ENCODE results near the gene AATK. TPM values are rescaled to one million over a fixed set of nuclear protein-coding genes. Genes with fewer than 3 reads are reported as not detected.

AATK gene
- total and polyA plus RNA-seq, 2 of the 13 experiments (the other 11 are each of a cell fraction or from before 2014, with no cell fraction given) = 2.9 to 8.4 TPM

DNA sequence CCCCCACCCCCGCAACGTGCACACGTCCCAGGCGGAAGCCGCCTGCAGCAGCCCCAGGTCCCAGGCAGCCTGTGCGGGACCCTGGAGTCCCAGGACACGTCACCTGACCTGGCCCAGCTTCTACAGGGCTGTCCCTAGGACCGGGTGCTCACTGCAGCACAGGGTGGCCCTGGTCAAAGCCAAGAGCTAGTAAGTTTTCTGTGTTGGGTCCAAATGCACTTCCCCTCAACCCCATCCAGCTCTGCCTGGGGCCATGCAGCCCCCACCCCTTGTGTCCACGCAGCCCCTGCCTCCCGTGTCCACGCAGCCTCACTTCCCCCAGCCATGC is 22.9 kb downstream of the AATK start:
- ATAC-seq (peak; percentile 72), FAIRE-seq (no peak), DNase-seq (ENCODE audit: low spot score) (no peak)
- Histone ChIP-seq H3K27me3 (ENCODE audit: control insufficient read depth in 1 of 2, insufficient read depth in 2 of 2, low read length in 2 of 2) (no peaks in the 10 kb centered on the region), H4K20me1 (ENCODE audit: insufficient read depth, low read length) (no peaks in the 10 kb centered on the region), H2AFZ (ENCODE audit: low read length) (no peak overlapping the region), H3K9me3 (ENCODE audit: low read length) (no peaks in the 10 kb centered on the region), H3K4me1 (ENCODE audit: insufficient read depth, low read length) (peaks cover 31% of the 10 kb centered on the region), H3K4me3 (replicated peaks in 1 of 3; ENCODE audit: insufficient read depth in 1 of 3, low read depth in 2 of 3, low read length in 3 of 3) (peak overlapping the region in 2 of 3 experiments; percentile 3 to 51; a peak in 2 of 6 replicates), H3K9ac (ENCODE audit: insufficient read depth, low read depth, low read length) (peak overlapping the region; percentile 34), H3K27ac (ENCODE audit: extremely low read length, insufficient read depth, low read length) (no peak overlapping the region), H3K4me2 (ENCODE audit: low read depth, low read length) (peak overlapping the region; percentile 68), H3K36me3 (replicated peaks in 1 of 2; ENCODE audit: control insufficient read depth in 1 of 2, insufficient read depth in 2 of 2, low read length in 2 of 2) (no peaks in the 10 kb centered on the region), H3K79me2 (ENCODE audit: insufficient read depth, low read length) (no peaks in the 10 kb centered on the region)
- BruUV-seq (replicated peaks) = no TSS peak
- CTCF ChIA-PET (ENCODE audit: low intra/inter-chr PET ratio, low total read pairs) = interaction anchor here (1.1 to 2.8 kb wide), 4 partner anchors 9 to 99 kb away, joined by 3 to 28 read pairs (median 16); no protein-coding TSS in a partner anchor
- intact Hi-C loops (cut with micrococcal nuclease; ENCODE audit: unreplicated experiment) (loop anchor here (5.0 kb wide), 2 partner anchors 59 to 79 kb away; partner anchors contain the start of gene CEP131), in situ Hi-C loops (cut with HindIII; ENCODE audit: extremely low pct_ligation_motif_present, low pct_unique_long_range_greater_than_20kb) (loop anchor here (5.0 kb wide), 2 partner anchors 49 to 84 kb away; no protein-coding TSS in a partner anchor)
- 89% methylated on average over 3 of the region's 11 CpGs for WGBS (ENCODE audit: low lambda C conversion rate)
- POLR2A ChIA-PET = interaction anchor here (0.7 to 1.4 kb wide), 7 partner anchors 9 to 99 kb away, joined by 3 to 6 read pairs (median 3); partner anchors contain the start of genes CEP131, NDUFAF8 and TEPSIN
- TF ChIP-seq RXRA (CRISPR knock-in tag; IDR thresholded peaks at IDR 0.05) (0 out of 2 replicates have a peak, but pooled peaks have one; percentile 3), ZNF597 (CRISPR knock-in tag; IDR thresholded peaks at IDR 0.05) (no peak), TGIF2 (CRISPR knock-in tag; IDR thresholded peaks at IDR 0.05) (no peak), ZNF589 (CRISPR knock-in tag; conservative IDR thresholded peaks at IDR 0.05) (no peak), FOXA3 (CRISPR knock-in tag; IDR thresholded peaks at IDR 0.05) (no peak), ZNF687 (CRISPR knock-in tag; IDR thresholded peaks at IDR 0.05) (peak; percentile 59; the same call in 1 of the 2 replicates), LCORL (IDR thresholded peaks at IDR 0.05) (no peak), LCORL (CRISPR knock-in tag; IDR thresholded peaks at IDR 0.05) (0 out of 2 replicates have a peak, but pooled peaks have one; percentile 3), RNF2 (conservative IDR thresholded peaks at IDR 0.05; ENCODE audit: low read depth) (0 out of 2 replicates have a peak, but pooled peaks have one; percentile 5)
- TF ChIP-seq, protein P1, sequence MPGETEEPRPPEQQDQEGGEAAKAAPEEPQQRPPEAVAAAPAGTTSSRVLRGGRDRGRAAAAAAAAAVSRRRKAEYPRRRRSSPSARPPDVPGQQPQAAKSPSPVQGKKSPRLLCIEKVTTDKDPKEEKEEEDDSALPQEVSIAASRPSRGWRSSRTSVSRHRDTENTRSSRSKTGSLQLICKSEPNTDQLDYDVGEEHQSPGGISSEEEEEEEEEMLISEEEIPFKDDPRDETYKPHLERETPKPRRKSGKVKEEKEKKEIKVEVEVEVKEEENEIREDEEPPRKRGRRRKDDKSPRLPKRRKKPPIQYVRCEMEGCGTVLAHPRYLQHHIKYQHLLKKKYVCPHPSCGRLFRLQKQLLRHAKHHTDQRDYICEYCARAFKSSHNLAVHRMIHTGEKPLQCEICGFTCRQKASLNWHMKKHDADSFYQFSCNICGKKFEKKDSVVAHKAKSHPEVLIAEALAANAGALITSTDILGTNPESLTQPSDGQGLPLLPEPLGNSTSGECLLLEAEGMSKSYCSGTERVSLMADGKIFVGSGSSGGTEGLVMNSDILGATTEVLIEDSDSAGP (CRISPR knock-in tag; IDR thresholded peaks at IDR 0.05; ENCODE audit: borderline replicate concordance) = peak; percentile 67; the same call in 1 of the 2 replicates
- TF ChIP-seq, protein P2, sequence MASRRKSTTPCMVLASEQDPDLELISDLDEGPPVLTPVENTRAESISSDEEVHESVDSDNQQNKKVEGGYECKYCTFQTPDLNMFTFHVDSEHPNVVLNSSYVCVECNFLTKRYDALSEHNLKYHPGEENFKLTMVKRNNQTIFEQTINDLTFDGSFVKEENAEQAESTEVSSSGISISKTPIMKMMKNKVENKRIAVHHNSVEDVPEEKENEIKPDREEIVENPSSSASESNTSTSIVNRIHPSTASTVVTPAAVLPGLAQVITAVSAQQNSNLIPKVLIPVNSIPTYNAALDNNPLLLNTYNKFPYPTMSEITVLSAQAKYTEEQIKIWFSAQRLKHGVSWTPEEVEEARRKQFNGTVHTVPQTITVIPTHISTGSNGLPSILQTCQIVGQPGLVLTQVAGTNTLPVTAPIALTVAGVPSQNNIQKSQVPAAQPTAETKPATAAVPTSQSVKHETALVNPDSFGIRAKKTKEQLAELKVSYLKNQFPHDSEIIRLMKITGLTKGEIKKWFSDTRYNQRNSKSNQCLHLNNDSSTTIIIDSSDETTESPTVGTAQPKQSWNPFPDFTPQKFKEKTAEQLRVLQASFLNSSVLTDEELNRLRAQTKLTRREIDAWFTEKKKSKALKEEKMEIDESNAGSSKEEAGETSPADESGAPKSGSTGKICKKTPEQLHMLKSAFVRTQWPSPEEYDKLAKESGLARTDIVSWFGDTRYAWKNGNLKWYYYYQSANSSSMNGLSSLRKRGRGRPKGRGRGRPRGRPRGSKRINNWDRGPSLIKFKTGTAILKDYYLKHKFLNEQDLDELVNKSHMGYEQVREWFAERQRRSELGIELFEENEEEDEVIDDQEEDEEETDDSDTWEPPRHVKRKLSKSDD (CRISPR knock-in tag; IDR thresholded peaks at IDR 0.05; ENCODE audit: low read depth) = no peak
- TF ChIP-seq, protein P3, sequence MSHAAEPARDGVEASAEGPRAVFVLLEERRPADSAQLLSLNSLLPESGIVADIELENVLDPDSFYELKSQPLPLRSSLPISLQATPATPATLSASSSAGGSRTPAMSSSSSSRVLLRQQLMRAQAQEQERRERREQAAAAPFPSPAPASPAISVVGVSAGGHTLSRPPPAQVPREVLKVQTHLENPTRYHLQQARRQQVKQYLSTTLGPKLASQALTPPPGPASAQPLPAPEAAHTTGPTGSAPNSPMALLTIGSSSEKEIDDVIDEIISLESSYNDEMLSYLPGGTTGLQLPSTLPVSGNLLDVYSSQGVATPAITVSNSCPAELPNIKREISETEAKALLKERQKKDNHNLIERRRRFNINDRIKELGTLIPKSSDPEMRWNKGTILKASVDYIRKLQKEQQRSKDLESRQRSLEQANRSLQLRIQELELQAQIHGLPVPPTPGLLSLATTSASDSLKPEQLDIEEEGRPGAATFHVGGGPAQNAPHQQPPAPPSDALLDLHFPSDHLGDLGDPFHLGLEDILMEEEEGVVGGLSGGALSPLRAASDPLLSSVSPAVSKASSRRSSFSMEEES (CRISPR knock-in tag; IDR thresholded peaks at IDR 0.05) = 0 out of 2 replicates have a peak, but pooled peaks have one; percentile 4

Data from HepG2 (cell line).